GM20431 (cell line): ENCODE data around the gene HOMER2.
"Not testable (repeated sequence)": the region's sequence is repeated elsewhere in the genome, so short reads cannot be mapped to it uniquely, and the experiment has no call there.

Source experiments
- in situ Hi-C: fragments of 300-500 bp; cut with MseI, MboI; formaldehyde crosslinking; loops from one replicate; pipeline ENCODE4 v1.15.0; 2020; ENCODE audit warnings: low sequenced_read_pairs; ENCODE audit not compliant: unreplicated experiment

Gene HOMER2

GRCh38 chr15:82969353-82969752, 16.8 kb upstream of the HOMER2 start:
- in situ Hi-C loops: no loop called here

- in situ Hi-C loops: no loop called here
These were observed 15.5 kb upstream of the HOMER2 start for GRCh38 chr15:82968066-82968465.

GRCh38 chr15:82966671-82967071, 14.2 kb upstream of the HOMER2 start:
- in situ Hi-C loops: no loop called here

GRCh38 chr15:82964890-82965289, 12.4 kb upstream of the HOMER2 start:
- in situ Hi-C loops: no loop called here

- in situ Hi-C loops: no loop called here
These were observed 11.2 kb upstream of the HOMER2 start for GRCh38 chr15:82963471-82964341.

GRCh38 chr15:82960766-82961165, 8.2 kb upstream of the HOMER2 start:
- in situ Hi-C loops: no loop called here

- in situ Hi-C loops: no loop called here
These were observed 6.9 kb upstream of the HOMER2 start for GRCh38 chr15:82959423-82959822.

- in situ Hi-C loops: no loop called here
These were observed 6.1 kb upstream of the HOMER2 start for GRCh38 chr15:82958638-82959037.

GRCh38 chr15:82951472-82952157, 905 bp downstream of the HOMER2 start:
- in situ Hi-C loops: no loop called here

- in situ Hi-C loops: no loop called here
These were observed 1.7 kb downstream of the HOMER2 start for GRCh38 chr15:82950746-82951370.

GRCh38 chr15:82950295-82950694, 2.2 kb downstream of the HOMER2 start:
- in situ Hi-C loops: no loop called here

- in situ Hi-C loops: no loop called here
These were observed 6.3 kb downstream of the HOMER2 start for GRCh38 chr15:82946155-82946701.

- in situ Hi-C loops: no loop called here
These were observed 7.2 kb downstream of the HOMER2 start for GRCh38 chr15:82945326-82945725.

GRCh38 chr15:82944821-82945220, 7.7 kb downstream of the HOMER2 start:
- in situ Hi-C loops: no loop called here

GRCh38 chr15:82944056-82944455, 8.5 kb downstream of the HOMER2 start:
- in situ Hi-C loops: no loop called here

- in situ Hi-C loops: no loop called here
These were observed 9.3 kb downstream of the HOMER2 start for GRCh38 chr15:82943176-82943575.

- in situ Hi-C loops: no loop called here
These were observed 9.8 kb downstream of the HOMER2 start for GRCh38 chr15:82942691-82943090.

GRCh38 chr15:82939678-82940077, 12.8 kb downstream of the HOMER2 start:
- in situ Hi-C loops: not testable (repeated sequence)

GRCh38 chr15:82937712-82938058, 14.8 kb downstream of the HOMER2 start:
- in situ Hi-C loops: no loop called here

- in situ Hi-C loops: no loop called here
These were observed 15.4 kb downstream of the HOMER2 start for GRCh38 chr15:82936966-82937711.
